ENCODE data around the gene GNAO1. TPM values are rescaled to one million over a fixed set of nuclear protein-coding genes. Genes with fewer than 3 reads are reported as not detected.

GNAO1 gene
- total and polyA plus RNA-seq, 2 of the 13 experiments (the other 11 are each of a cell fraction or from before 2014, with no cell fraction given), result not detected

DNA sequence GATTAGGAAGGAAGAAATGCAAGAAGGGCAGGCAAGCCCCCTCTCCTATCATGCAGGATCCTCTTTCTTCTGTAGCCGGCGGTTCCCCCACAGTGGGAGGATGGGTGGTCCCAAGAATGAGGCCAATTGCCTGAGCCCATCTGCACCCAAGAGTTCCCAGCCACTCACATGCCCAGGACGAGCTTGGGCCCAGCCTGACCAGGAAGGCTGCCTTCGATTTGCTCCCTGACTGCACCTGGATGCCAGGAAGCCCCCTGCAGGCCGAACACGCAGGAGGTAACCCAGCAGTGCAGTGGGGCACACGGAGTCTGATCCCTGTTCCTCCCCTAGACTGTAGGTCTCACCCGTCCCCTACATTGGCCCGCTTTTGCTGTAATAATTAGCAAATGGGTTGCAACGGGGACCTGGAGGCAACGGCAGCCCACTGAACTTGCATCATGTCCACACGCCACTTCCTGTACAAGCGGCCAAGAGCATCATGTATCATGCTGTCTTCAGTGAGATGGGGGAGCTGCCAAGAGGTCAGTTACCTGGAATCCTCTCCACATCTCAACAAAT, 166.6 kb downstream of the GNAO1 start (continued):
- TF ChIP-seq, protein P1, sequence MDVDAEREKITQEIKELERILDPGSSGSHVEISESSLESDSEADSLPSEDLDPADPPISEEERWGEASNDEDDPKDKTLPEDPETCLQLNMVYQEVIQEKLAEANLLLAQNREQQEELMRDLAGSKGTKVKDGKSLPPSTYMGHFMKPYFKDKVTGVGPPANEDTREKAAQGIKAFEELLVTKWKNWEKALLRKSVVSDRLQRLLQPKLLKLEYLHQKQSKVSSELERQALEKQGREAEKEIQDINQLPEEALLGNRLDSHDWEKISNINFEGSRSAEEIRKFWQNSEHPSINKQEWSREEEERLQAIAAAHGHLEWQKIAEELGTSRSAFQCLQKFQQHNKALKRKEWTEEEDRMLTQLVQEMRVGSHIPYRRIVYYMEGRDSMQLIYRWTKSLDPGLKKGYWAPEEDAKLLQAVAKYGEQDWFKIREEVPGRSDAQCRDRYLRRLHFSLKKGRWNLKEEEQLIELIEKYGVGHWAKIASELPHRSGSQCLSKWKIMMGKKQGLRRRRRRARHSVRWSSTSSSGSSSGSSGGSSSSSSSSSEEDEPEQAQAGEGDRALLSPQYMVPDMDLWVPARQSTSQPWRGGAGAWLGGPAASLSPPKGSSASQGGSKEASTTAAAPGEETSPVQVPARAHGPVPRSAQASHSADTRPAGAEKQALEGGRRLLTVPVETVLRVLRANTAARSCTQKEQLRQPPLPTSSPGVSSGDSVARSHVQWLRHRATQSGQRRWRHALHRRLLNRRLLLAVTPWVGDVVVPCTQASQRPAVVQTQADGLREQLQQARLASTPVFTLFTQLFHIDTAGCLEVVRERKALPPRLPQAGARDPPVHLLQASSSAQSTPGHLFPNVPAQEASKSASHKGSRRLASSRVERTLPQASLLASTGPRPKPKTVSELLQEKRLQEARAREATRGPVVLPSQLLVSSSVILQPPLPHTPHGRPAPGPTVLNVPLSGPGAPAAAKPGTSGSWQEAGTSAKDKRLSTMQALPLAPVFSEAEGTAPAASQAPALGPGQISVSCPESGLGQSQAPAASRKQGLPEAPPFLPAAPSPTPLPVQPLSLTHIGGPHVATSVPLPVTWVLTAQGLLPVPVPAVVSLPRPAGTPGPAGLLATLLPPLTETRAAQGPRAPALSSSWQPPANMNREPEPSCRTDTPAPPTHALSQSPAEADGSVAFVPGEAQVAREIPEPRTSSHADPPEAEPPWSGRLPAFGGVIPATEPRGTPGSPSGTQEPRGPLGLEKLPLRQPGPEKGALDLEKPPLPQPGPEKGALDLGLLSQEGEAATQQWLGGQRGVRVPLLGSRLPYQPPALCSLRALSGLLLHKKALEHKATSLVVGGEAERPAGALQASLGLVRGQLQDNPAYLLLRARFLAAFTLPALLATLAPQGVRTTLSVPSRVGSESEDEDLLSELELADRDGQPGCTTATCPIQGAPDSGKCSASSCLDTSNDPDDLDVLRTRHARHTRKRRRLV (CRISPR knock-in tag; IDR thresholded peaks at IDR 0.05), result 0 out of 2 replicates have a peak, but pooled peaks have one; percentile 20
- TF ChIP-seq, protein P2, sequence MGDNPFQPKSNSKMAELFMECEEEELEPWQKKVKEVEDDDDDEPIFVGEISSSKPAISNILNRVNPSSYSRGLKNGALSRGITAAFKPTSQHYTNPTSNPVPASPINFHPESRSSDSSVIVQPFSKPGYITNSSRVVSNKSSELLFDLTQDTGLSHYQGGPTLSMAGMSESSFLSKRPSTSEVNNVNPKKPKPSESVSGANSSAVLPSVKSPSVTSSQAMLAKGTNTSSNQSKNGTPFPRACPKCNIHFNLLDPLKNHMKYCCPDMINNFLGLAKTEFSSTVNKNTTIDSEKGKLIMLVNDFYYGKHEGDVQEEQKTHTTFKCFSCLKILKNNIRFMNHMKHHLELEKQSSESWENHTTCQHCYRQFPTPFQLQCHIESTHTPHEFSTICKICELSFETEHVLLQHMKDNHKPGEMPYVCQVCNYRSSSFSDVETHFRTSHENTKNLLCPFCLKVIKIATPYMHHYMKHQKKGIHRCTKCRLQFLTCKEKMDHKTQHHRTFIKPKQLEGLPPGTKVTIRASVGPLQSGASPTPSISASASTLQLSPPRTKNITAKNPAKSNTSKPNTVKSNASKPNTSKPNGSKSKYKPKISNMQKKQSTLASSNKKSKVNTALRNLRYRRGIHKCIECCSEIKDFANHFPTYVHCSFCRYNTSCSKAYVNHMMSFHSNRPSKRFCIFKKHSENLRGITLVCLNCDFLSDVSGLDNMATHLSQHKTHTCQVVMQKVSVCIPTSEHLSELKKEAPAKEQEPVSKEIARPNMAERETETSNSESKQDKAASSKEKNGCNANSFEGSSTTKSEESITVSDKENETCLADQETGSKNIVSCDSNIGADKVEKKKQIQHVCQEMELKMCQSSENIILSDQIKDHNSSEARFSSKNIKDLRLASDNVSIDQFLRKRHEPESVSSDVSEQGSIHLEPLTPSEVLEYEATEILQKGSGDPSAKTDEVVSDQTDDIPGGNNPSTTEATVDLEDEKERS (CRISPR knock-in tag; IDR thresholded peaks at IDR 0.05), result 0 out of 2 replicates have a peak, but pooled peaks have one; percentile 62
- TF ChIP-seq BORCS8-MEF2B (CRISPR knock-in tag; IDR thresholded peaks at IDR 0.05), result peak; percentile 9; the same call in 1 of the 2 replicates
- TF ChIP-seq ZNF121 (CRISPR knock-in tag; IDR thresholded peaks at IDR 0.05), result no peak
- no peak for TF ChIP-seq ZNF7 (CRISPR knock-in tag; IDR thresholded peaks at IDR 0.05)
- TF ChIP-seq ZNF589 (CRISPR knock-in tag; conservative IDR thresholded peaks at IDR 0.05), result no peak
- TF ChIP-seq TARDBP (CRISPR knock-in tag; IDR thresholded peaks at IDR 0.05), result no peak
- peak; percentile 54; the same call in 1 of the 2 replicates for TF ChIP-seq BRD4 (CRISPR knock-in tag; IDR thresholded peaks at IDR 0.05)
- TF ChIP-seq KLF6 (CRISPR knock-in tag; IDR thresholded peaks at IDR 0.05), result no peak
- no peak for TF ChIP-seq MYNN (CRISPR knock-in tag; IDR thresholded peaks at IDR 0.05; ENCODE audit: low read depth)
- peak; percentile 6; the same call in 1 of the 2 replicates for TF ChIP-seq ZNF619 (CRISPR knock-in tag; IDR thresholded peaks at IDR 0.05)
- peak; percentile 49; the same call in 1 of the 2 replicates for TF ChIP-seq POGZ (CRISPR knock-in tag; IDR thresholded peaks at IDR 0.05)
- peak; percentile 71 for TF ChIP-seq TEAD3 (CRISPR knock-in tag; optimal IDR thresholded peaks at IDR 0.05; ENCODE audit: borderline replicate concordance)
- no peak for TF ChIP-seq JUND (CRISPR knock-in tag; IDR thresholded peaks at IDR 0.05)
- TF ChIP-seq PTBP1 (IDR thresholded peaks at IDR 0.05; ENCODE audit: low read depth, low read length, poor library complexity, severe bottlenecking), result no peak
- TF ChIP-seq, protein P3, sequence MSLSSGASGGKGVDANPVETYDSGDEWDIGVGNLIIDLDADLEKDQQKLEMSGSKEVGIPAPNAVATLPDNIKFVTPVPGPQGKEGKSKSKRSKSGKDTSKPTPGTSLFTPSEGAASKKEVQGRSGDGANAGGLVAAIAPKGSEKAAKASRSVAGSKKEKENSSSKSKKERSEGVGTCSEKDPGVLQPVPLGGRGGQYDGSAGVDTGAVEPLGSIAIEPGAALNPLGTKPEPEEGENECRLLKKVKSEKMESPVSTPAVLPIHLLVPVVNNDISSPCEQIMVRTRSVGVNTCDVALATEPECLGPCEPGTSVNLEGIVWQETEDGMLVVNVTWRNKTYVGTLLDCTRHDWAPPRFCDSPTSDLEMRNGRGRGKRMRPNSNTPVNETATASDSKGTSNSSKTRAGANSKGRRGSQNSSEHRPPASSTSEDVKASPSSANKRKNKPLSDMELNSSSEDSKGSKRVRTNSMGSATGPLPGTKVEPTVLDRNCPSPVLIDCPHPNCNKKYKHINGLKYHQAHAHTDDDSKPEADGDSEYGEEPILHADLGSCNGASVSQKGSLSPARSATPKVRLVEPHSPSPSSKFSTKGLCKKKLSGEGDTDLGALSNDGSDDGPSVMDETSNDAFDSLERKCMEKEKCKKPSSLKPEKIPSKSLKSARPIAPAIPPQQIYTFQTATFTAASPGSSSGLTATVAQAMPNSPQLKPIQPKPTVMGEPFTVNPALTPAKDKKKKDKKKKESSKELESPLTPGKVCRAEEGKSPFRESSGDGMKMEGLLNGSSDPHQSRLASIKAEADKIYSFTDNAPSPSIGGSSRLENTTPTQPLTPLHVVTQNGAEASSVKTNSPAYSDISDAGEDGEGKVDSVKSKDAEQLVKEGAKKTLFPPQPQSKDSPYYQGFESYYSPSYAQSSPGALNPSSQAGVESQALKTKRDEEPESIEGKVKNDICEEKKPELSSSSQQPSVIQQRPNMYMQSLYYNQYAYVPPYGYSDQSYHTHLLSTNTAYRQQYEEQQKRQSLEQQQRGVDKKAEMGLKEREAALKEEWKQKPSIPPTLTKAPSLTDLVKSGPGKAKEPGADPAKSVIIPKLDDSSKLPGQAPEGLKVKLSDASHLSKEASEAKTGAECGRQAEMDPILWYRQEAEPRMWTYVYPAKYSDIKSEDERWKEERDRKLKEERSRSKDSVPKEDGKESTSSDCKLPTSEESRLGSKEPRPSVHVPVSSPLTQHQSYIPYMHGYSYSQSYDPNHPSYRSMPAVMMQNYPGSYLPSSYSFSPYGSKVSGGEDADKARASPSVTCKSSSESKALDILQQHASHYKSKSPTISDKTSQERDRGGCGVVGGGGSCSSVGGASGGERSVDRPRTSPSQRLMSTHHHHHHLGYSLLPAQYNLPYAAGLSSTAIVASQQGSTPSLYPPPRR (CRISPR knock-in tag; IDR thresholded peaks at IDR 0.05; ENCODE audit: borderline replicate concordance), result no peak; the same call in 1 of the 2 replicates
- no peak for TF ChIP-seq ZNF180 (CRISPR knock-in tag; IDR thresholded peaks at IDR 0.05; ENCODE audit: borderline replicate concordance, low read depth)

All from HepG2 (cell line).